NCI-H2171 treated with DMSO at 0.1 percent for 48 hours (cell line): Measurements from ENCODE around the gene GPR157.
A peak's percentile ranks its signal among the peaks of the same experiment; 100 is the strongest.

ENCODE experiments used
- DNase-seq: peaks from one replicate; lab custom pipeline; 2025; lab: John Stamatoyannopoulos, UW

Gene GPR157

GRCh38 chr1:9086796-9087195 lies 42.1 kb downstream of the GPR157 start:
- no peak for DNase-seq

- DNase-seq = no peak
These were observed 42.9 kb downstream of the GPR157 start for GRCh38 chr1:9086045-9086444.

GRCh38 chr1:9085306-9085940 lies 43.5 kb downstream of the GPR157 start:
- DNase-seq = no peak

GRCh38 chr1:9084906-9085305 lies 44.0 kb downstream of the GPR157 start:
- DNase-seq = no peak

GRCh38 chr1:9081473-9081872 lies 47.4 kb downstream of the GPR157 start:
- no peak for DNase-seq

- no peak for DNase-seq
These were observed 48.1 kb downstream of the GPR157 start for GRCh38 chr1:9080705-9081291.

- DNase-seq = no peak
These were observed 48.8 kb downstream of the GPR157 start for GRCh38 chr1:9079988-9080704.

GRCh38 chr1:9078752-9079500 lies 50.0 kb downstream of the GPR157 start:
- no peak for DNase-seq

- DNase-seq = no peak
These were observed 50.7 kb downstream of the GPR157 start for GRCh38 chr1:9078015-9078751.

- no peak for DNase-seq
These were observed 53.9 kb downstream of the GPR157 start for GRCh38 chr1:9075022-9075421.

GRCh38 chr1:9073143-9073542 lies 55.8 kb downstream of the GPR157 start:
- DNase-seq = no peak

GRCh38 chr1:9071554-9072235 lies 57.2 kb downstream of the GPR157 start:
- no peak for DNase-seq

- DNase-seq = no peak
These were observed 58.4 kb downstream of the GPR157 start for GRCh38 chr1:9070486-9070885.

GRCh38 chr1:9069326-9070100 lies 59.4 kb downstream of the GPR157 start, which contains the start of gene SLC2A5:
Gene SLC2A5 (minus strand): TSS chr1:9069635. CDS start chr1:9069536, 99 bp downstream.
- peak; percentile 78 for DNase-seq

- peak; percentile 31 for DNase-seq
These were observed 59.9 kb downstream of the GPR157 start for GRCh38 chr1:9068981-9069325.

- no peak for DNase-seq
These were observed 61.7 kb downstream of the GPR157 start for GRCh38 chr1:9066945-9067807.

- DNase-seq = no peak
These were observed 63.6 kb downstream of the GPR157 start for GRCh38 chr1:9065213-9065751.

- DNase-seq = peak; percentile 24
These were observed 66.1 kb downstream of the GPR157 start for GRCh38 chr1:9062846-9063245.

- DNase-seq = no peak
These were observed 66.9 kb downstream of the GPR157 start for GRCh38 chr1:9062021-9062471.
